GM20431 (cell line): ENCODE results near the gene SPATC1L.

Source experiments
- in situ Hi-C: fragments of 300-500 bp; cut with MseI, MboI; formaldehyde crosslinking; loops from one replicate; pipeline ENCODE4 v1.15.0; 2020; ENCODE audit warnings: low sequenced_read_pairs; ENCODE audit not compliant: unreplicated experiment

Gene SPATC1L

DNA sequence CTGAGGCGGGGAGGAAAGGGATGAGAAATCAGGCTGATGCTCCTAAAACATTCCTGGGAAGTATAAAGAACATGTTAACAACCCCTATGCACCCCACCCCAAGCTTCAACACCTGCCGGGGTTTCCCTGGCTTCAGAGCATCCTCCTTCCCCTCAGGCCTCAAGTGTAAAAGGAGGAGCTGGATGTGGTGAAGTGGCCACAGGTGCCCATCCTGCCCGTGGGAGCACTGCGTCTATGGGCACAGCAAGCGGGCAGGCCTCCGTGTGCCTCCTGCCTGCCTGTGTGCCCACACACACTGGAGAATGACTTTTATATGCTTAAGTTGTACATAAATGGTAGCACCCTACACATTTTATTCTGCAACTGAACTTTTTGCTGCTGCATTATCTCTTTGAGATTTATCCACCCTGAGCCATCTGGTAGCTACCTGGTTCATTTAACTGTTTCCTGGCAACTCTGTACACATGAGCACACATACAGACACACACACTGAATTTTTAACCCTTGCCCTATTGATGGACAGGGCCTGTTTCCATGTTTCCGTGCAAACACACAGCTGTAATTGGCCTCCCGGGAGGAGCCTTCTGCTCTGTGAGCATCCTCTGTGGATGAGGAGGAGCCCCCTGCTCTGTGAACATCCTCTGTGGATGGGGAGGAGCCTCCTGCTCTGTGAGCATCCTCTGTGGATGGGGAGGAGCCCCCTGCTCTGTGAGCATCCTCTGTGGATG, 15.4 kb downstream of the SPATC1L start:
- in situ Hi-C loops = no loop called here

DNA sequence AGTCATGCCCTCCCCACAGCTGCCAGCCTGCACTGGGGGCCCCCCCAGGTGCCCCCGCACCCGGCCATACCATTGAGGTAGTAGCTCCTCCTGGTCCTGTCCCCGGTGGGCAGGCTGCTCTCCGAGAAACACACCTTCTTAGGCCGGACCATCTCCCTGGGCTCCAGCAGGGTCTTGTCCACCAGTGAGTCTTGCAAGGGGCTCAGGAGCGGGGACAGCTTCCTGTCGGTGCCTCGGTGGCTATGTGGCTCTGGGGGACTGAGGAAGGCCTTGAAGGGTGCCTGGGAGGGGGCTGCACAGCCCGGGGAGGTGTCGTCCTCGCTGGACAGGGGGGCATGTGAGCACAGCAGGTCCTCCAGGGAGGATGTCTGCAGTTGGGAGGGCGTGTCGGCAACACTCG, 16.0 kb downstream of the SPATC1L start:
- in situ Hi-C loops = no loop called here

DNA sequence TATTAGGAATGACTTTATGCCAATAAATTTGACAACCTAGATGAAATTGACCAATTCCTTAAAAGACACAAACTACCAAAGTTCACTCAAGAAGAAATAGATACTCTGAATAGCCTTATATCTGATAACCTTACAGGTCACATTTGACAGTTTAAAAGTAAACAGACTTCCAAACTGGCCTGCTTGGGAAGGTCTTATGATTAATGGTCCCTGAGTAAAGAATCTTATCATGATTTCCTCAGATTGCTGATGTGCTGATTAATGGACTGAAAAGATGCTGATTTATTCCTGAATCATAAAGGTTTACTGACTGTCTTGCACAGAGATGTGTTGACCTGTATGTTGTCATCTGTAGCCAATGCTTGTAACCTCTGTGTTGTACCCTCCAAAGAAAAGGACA, 19.2 kb downstream of the SPATC1L start:
- in situ Hi-C loops = no loop called here

DNA sequence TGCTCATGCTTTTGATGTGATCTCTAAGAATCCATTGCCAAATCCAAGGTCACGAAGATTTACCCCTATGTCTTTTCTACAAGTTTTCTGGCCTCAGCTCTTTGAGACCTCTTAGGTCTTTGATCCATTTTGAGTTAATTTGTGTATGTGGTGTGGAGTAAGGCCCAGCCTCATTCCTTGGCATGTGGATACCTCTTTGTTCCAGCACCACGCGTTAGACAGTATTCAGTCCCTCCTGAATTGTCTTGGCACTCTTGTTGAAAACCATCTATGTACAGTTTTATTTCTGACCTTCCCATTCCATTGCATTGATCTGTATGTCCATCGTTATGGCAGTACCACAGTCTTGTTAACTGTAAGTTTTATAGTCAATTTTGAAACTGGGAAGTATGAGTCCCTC, 20.9 kb downstream of the SPATC1L start:
- in situ Hi-C loops = no loop called here

DNA sequence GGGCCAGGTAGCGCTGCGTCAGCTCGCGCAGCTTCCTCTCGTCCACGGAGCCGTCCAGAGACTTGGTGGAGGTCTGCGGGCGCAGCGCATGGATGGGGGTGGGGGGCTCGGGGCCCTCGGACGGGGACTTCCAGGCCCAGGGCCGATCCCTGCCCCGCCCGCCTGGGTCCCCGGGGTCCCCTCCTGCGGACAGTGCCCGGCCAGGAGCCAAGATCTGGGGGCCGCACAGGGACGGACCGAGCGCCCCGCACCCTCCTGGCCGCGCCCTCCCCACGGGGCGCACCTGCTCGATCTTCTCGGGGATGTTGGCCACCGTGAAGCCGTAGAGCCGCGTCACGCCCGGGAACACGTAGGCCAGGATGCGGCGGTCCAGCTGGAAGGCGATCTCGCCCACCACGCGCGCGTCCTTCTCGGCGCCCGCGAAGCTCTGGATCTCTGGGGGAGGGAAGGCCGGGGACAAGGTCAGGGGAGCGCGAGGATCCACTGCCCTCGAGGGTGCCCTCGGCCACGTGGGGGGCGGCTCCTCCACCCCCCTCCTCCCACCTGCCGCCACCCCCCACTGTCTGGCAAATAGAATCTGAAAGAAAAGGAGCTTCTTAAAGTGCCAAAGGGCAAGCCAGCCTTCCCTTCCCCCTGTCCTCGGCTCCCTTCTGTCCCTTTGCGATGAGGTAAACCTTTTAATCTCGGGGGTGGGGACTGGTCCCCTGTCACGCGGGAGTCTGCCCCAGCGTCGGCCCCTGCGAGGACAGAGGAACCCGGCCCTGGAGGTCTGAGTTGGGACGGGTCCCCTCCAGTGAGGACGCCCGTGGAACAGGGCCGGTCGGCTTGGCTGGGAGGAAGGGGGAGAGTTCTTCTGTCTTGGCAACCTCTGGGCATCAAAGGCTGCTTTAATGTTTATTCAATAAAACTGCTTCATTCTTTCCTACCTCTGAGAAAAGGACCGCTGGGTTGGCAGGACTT, 22.3 kb downstream of the SPATC1L start:
- in situ Hi-C loops = no loop called here

DNA sequence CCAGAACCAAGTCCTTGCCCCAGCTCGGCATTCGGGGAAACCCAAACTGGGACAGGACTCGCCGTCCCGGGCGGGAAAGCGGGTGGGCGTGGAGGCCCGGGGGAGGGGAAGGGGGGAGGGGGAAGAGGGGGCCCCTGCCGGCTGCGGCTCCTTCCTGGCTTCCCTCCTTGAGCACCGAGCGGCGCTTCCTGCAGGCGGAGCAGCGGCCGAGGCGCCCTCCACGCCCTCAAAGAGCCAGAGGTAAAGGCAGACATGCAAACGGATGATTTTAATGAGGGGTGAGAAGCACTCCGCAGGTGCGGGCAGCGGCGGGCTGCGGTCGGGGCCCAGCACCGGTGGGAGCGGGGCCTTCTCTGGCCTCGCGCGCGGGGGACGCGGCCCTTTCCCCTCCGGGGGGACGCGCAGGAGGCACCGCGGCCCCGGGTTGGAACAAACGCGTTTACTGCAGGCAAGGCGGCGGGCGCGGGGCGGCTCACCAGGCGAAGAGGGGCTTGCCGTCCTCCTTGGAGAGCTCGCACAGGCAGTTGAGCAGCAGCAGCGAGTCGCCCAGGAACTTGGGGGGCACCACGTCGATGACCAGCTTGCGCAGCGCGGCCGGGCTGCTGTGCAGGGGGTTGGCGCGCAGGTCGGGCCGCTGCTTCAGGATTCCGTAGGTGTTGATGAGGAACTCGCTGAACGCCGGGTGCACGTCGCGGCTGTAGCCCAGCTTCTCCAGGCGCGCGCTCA, 23.2 kb downstream of the SPATC1L start:
- in situ Hi-C loops = no loop called here

DNA sequence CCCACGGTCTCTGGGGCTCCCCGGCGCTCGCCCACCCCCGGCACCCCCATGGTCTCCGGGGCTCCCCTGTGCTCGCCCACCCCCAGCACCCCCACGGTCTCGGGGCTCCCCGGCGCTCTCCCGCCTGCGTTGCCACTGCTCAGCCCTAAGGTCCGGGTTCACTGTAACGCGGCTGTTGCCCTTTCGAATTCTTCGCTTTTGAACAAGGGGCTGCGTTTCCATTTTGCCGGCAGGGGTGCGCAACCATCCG, 23.7 kb downstream of the SPATC1L start:
- in situ Hi-C loops = no loop called here

DNA sequence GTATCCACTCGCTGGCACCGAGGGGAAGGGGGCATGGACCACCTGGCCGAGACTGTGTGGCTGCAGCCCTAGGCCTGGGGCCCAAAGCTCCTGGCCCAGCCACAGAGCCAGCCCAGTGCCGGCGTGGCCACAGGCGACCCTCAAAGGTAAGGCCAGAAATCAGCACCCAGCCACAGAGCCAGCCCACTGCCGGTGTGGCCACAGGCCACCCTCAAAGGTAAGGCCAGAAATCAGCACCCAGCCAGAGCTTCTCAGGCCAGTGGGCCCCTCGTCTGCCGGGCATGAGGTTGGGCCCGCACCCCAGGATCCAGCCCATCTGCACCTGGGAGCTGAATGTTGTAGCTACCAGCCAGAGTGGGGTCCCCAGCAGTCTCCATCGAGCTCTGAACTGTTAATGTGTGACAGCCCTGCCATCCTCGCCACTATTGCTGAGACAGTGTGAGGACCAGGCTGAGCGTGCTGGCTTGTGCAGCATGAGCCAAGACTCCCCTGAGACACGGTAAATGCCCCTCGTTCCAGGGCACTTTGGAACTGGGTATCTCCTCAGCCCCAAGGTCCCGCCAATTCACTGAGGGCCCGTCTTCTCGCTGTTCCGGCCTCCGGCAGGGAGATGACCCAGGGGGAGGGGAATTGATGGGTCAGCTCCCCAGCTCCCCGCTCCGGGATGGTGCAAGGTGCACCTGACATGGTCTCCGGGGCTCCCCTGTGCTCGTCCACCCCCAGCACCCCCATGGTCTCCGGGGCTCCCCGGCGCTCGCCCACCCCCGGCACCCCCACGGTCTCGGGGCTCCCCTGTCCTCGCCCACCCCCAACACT, 24.2 kb downstream of the SPATC1L start:
- in situ Hi-C loops = no loop called here

DNA sequence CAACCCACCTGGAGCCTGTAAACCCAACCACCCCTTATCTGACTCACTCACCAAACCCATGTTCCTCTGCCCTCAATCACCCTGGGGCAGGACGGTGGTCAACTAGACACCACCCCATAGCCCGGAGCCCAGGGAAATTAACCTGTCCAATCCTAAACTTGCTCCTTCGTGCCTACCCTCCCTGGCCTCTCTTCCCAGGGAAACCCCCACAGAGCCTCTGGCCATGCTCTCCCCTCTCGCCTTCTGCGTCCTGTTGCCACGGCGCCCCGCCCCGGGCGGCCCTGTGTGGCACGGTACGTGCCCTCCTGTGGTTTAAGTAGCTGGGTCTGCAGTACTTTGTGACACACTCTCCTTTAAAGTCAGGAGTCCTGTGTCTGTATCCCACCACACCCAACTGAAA, 24.9 kb downstream of the SPATC1L start:
- in situ Hi-C loops = no loop called here

DNA sequence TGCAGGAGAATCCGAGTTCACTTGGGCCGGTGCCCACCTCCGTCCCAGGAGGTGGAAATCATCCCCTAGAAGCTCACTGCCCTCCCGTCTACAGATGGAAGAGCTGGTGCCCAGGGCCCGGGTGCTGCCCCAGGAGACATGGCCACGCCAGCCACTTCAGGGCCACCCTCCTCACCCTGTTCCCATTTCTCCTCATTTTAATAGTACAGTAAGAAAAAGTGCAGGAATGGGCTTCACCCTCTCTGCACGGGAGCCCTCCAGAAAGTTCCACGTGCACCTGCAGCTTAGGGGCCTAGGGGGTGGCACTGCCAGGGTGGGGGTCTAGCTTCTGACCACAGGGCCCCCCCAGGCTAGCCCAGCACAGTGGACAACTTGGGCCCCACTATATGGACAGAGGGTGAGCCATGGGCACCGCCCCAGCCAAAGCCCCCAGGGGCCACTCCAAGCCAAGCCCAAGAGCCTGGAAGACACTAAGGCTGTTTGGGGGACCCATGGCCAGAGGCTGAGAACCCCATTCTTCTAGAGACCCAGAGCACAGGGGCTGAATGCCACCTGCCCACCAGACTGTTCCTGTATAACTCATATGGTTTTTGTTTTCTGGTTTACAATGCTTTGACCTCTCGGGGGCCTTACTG, 25.5 kb downstream of the SPATC1L start:
- in situ Hi-C loops = no loop called here

DNA sequence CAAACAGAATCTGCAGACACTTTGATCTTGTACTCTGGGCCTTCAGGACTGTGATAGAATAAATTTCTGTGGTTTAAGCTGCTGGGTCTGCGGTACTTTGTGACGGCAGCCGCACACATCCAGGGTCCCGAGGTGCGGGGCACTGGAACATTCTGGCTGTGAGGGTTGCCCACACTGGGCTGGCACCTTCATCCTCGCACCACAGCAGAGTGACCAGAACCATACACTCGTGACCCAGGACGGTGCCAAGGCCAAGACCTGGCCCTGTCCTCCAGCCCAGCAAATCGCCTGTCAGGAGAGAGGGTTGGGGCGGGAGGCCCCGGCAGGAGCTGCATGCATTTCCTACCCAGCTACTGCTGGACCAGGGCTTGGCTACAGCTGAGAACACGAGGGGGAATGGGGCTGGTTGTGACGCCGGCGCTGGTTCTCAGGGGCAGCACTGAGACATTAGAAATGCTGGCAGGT, 26.2 kb downstream of the SPATC1L start:
- in situ Hi-C loops = no loop called here

DNA sequence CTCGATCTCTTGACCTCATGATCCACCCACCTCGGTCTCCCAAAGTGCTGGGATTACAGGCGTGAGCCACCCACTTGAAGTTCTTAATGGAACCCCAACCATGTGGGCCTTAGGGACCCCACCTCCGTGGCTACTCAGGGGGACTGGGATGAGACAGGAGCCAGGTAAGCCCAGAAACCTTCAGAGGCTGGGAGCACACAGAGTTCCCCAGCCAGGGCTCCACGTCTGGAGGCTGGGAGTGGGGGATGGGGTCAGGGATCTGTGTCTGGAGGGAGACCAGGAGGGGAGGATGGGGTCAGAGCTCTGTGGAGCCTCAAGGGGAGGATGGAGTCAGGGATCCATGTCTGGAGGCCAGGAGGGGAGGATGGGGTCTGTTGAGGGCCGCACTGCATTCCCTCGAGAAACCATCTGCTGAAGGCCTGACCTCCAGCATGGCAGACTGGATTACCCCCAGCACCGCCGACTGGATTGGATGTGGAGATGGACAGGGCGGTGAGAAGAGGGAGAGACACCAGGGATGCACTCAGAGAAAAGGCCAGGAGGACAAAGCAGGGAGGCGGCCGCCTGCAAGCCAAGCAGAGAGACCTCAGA, 26.8 kb downstream of the SPATC1L start:
- in situ Hi-C loops = no loop called here

DNA sequence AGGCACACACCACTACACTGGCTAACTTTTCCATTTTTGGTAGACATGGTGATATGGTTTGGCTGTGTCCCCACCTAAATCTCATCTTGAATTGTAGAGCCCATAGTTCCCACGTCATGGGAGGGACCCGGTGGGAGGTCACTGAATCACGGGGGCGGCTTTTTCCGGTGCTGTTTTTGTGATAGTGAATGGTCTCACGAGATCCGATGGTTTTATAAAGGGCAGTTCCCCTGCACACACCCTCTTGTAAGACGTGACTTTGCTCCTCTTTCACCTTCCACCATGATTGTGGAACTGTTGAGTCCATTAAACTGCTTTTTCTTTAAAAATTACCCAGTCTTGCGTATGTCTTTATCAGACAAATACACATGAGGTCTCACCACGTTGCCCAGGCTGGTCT, 27.6 kb downstream of the SPATC1L start:
- in situ Hi-C loops = no loop called here

DNA sequence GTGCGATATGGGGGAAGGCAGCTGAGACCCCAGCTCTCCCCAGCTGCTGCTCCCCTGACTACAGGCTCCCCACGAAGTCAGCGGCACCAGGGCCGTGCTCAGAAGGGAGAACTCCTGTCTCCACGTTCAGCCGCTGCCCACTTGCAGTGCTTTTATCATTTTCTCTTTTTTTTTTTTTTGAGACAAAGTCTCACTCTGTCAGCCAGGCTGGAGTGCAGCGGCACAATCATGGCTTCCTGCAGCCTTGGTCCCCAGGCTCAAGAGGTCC, 27.9 kb downstream of the SPATC1L start:
- in situ Hi-C loops = no loop called here

DNA sequence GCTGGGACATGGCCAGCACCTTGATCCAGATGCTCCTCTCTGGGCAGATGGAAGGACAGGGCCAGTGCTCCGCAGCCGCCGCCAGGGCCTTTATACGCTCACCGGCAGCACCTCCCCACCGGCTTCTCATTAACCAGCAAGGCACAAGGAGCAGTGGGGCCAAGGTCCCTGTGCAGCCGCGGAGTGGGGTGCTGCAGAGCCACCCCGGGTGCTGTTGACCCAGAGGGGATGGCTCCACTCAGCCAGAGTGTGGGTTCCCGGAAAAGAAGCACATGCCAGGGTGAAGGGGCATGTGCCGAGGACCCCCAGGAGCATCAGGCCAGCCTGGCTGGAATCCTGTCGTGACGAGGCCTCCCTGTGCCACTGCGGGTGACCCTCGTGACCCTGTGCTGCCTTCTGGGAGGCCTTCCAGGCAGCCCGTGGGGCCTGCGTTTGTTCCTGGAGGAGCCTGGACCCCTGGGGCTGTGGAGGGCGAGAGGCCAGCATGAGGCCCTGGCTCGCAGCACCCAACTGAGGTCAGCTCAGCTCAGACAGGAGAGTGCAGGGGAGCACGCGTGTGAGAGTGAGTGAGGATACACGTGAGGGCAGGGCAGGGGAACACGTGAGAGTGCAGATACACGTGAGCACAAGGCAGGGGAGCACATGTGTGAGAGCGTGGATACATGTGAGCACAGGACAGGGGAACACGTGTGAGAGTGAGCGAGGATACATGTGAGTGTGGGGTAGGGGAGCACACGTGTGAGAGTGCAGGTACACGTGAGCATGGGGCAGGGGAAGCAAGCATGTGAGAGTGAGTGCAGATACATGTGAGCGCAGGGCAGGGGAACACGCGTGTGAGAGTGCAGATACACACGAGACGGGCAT, 28.5 kb downstream of the SPATC1L start, which contains the start of gene FTCD:
TSS of gene FTCD (minus strand) at position 66 of the 864 bp plus-strand sequence. CDS start at position 10, 56 bp downstream.
- in situ Hi-C loops = no loop called here

DNA sequence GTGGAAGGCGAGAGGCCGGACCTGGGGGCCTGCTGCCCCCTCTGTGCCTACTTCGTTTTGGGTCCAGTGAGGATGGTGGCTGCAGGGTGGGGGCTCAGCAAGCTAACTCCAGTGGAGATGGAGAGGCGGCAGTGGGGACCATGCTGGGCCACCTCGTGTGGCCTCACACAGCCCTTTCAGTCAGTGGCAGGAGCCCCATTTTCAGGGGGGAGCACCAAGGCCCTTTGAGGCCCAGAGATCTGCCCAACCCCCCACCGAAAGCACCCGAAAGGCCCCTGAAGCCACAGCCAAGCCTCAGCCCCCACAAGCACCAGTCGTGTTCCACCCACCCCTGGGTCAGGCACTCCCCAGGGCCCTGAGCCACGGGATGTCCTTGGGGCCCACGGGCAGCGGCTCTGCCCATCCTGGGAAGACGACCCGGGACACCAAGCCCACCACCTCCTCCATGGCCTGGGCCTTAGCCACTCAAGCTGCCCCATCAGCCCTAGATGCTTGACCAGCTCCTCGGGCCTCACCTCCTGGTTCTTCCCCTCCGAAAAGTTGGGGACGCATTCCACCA, 29.2 kb downstream of the SPATC1L start:
- in situ Hi-C loops = no loop called here

DNA sequence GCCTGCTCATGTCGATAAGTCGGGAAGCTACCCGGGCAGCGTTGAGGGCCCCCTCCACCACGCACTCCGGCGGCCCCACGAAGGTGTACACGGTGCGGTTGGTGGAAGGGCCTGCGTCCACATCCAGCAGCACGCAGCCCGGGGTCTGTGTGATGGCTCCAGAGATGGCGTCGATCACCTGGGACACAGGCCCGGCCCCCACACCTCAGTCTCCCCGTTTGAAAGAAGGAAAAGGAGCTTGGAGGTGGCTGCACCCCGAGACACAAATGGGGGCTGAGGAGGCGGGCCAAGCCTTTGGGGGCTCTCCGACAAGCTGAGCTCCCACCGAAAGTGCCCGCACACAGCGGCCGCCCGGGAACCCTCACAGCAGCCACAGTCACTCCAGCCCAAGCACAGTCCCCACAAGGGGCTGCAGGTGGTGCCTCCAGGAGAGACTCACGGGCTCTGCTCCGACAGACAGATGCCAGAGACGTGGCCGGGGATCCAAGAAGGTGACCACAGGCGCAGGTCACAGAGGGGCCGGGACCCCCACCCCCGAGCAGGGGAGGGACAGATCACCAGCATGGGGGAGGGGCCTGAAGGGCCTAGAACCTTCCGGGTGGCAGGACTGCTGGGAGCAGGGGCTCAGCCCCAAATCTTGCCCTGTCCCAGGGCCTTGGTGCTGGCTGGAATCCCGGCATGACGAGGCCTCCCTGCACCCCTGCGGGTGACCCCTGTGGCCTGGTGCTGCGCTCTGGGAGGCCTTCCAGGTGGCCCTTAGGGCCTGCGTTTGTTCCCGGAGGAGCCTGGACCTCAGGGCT, 29.9 kb downstream of the SPATC1L start:
- in situ Hi-C loops = no loop called here
